CD4-positive, alpha-beta memory T cell (primary cell): ENCODE measurements around the gene TMEM141. TPM values are rescaled to one million over a fixed set of nuclear protein-coding genes. Genes with fewer than 3 reads are reported as not detected.

Experiments
- CTCF ChIA-PET: fragments of 350-600 bp; sonication (Branson Sonifier 250); formaldehyde crosslinking; loops from one replicate; lab custom pipeline; 2021; ENCODE audit warnings: inconsistent platforms; ENCODE audit not compliant: partially characterized antibody; lab: Charles Lee
- POLR2A ChIA-PET: fragments of 350-600 bp; sonication (Branson Sonifier 250); formaldehyde crosslinking; loops from one replicate; lab custom pipeline; 2021; ENCODE audit not compliant: partially characterized antibody; lab: Charles Lee
- DNase-seq, 5 donors: peaks; one replicate each; pipeline versions ENCODE4 v3.0.0 to v3.0.0-alpha.2; 2020 to 2022; ENCODE audit warnings: mixed read lengths in 1 of 5
- H3K27ac ChIP-seq: one replicate; pipeline ENCODE4 v1.7.0; 2013; ENCODE audit warnings: low read depth, low read length
- H3K27me3 ChIP-seq: 2 replicates; pipeline ENCODE4 v1.7.0; 2013; ENCODE audit warnings: mild to moderate bottlenecking, low read length, moderate library complexity; ENCODE audit not compliant: insufficient read depth
- H3K36me3 ChIP-seq: 2 replicates; pipeline ENCODE4 v1.7.0; 2013; ENCODE audit warnings: mild to moderate bottlenecking, low read length, moderate library complexity; ENCODE audit not compliant: insufficient read depth
- H3K4me1 ChIP-seq: 2 replicates; pipeline ENCODE4 v1.7.0; 2013; ENCODE audit warnings: mild to moderate bottlenecking, low read length, moderate library complexity; ENCODE audit not compliant: insufficient read depth
- H3K4me3 ChIP-seq, 2 donors: one replicate each; pipeline ENCODE4 v1.7.0; 2013; ENCODE audit warnings: low read length in 2 of 2, mild to moderate bottlenecking in 1 of 2
- H3K9me3 ChIP-seq, 2 donors: one replicate each; pipeline ENCODE4 v1.7.0; 2013; ENCODE audit warnings: low read length in 2 of 2, control low read depth in 1 of 2; ENCODE audit not compliant: control insufficient read depth in 1 of 2
- H3K27ac Mint-ChIP-seq, 7 donors: one replicate each; pipeline ENCODE4 v1.8.0; 2020 to 2021; ENCODE audit warnings: mixed read lengths in 7 of 7, mild to moderate bottlenecking in 6 of 7, inconsistent platforms in 3 of 7, moderate library complexity in 3 of 7
- H3K27me3 Mint-ChIP-seq, 2 donors: one replicate each; pipeline ENCODE4 v1.8.0; 2020 to 2021; ENCODE audit warnings: mixed read lengths in 2 of 2
- H3K36me3 Mint-ChIP-seq, 2 donors: one replicate each; pipeline ENCODE4 v1.8.0; 2020 to 2021; ENCODE audit warnings: mixed read lengths in 2 of 2, inconsistent platforms in 1 of 2, mild to moderate bottlenecking in 1 of 2
- H3K4me1 Mint-ChIP-seq, 4 donors: one replicate each; pipeline ENCODE4 v1.8.0; 2020 to 2021; ENCODE audit warnings: mixed read lengths in 4 of 4, mild to moderate bottlenecking in 1 of 4
- H3K4me3 Mint-ChIP-seq, 8 donors: one replicate each; pipeline ENCODE4 v1.8.0; 2020 to 2021; ENCODE audit warnings: mixed read lengths in 8 of 8, mild to moderate bottlenecking in 7 of 8, moderate library complexity in 6 of 8, inconsistent platforms in 3 of 8
- H3K9me3 Mint-ChIP-seq, 8 donors: one replicate each; pipeline ENCODE4 v1.8.0; 2020 to 2021; ENCODE audit warnings: mixed read lengths in 8 of 8, mild to moderate bottlenecking in 5 of 8, inconsistent platforms in 3 of 8, moderate library complexity in 1 of 8
- intact Hi-C: fragments of 100-400 bp; cut with micrococcal nuclease; formaldehyde crosslinking; loops from one replicate; pipeline ENCODE4 v1.15.1; 2023
- polyA plus RNA-seq, 2 donors: library from polyadenylated mRNA; unstranded; fragments of 300-500 nt; fragmentation: Illumina TruSeq; gene quantifications; one replicate each; pipeline ENCODE4 v1.2.3, GENCODE V29; 2021
- total RNA-seq, 2 experiments: library from RNA; stranded (reverse); gene quantifications; one replicate each; pipeline ENCODE4 v1.2.3, GENCODE V29; 2021

The TMEM141 gene
- total and polyA plus RNA-seq, 4 experiments from 2014 or later: 34.3 to 53.4 (median 44.7) TPM

DNA sequence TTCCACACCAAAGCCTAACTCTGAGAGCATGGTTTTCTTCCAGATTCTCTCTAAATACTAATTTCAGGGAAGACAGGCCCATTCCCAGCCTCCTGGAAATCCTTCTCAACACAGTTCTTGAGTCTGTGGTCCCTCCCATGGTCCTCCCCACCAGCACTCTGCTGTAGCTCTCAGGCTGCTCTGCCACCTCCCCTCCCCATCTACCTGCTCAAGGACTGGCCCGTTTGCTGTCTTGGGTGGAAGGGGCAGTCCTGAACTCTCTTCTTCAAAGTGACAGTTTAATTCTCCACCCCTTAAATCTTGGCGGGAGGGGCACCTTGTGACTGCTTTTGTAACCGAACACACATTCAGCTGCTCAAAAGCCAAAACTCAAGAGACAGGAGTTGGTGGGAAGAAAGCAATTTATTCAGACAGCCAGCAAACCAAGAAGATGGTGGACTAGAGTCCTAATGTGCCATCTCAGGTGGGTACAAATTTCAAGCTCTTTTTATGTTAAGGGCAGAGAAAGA lies 19.2 kb upstream of the TMEM141 start:
- H3K4me3 ChIP-seq: no peak overlapping the region
- Mint-ChIP-seq H3K36me3 (no peaks in the 10 kb centered on the region), H3K4me1 (peaks cover 3 to 6% (median 3%) of the 10 kb centered on the region in 4 donors), H3K27ac (peak overlapping the region in 1 of 7 donors; percentile 31), H3K9me3 (peaks cover 0 to 10% (median 5%) of the 10 kb centered on the region in 8 donors), H3K27me3 (peaks cover 8 to 18% of the 10 kb centered on the region in 2 donors), H3K4me3 (no peak overlapping the region)
- no peaks in the 10 kb centered on the region for H3K4me1 ChIP-seq
- H3K27ac ChIP-seq: no peak overlapping the region
- CTCF ChIA-PET: interaction anchor here (1.2 to 1.6 kb wide), 2 partner anchors 10 to 17 kb away, joined by 3 to 4 read pairs; no protein-coding TSS in a partner anchor
- H3K9me3 ChIP-seq: peaks cover 0 to 4% of the 10 kb centered on the region in 2 donors
- H3K36me3 ChIP-seq: no peaks in the 10 kb centered on the region
- DNase-seq: no peak
- POLR2A ChIA-PET: no interaction called here
- no peaks in the 10 kb centered on the region for H3K27me3 ChIP-seq
- intact Hi-C loops: no loop called here

DNA sequence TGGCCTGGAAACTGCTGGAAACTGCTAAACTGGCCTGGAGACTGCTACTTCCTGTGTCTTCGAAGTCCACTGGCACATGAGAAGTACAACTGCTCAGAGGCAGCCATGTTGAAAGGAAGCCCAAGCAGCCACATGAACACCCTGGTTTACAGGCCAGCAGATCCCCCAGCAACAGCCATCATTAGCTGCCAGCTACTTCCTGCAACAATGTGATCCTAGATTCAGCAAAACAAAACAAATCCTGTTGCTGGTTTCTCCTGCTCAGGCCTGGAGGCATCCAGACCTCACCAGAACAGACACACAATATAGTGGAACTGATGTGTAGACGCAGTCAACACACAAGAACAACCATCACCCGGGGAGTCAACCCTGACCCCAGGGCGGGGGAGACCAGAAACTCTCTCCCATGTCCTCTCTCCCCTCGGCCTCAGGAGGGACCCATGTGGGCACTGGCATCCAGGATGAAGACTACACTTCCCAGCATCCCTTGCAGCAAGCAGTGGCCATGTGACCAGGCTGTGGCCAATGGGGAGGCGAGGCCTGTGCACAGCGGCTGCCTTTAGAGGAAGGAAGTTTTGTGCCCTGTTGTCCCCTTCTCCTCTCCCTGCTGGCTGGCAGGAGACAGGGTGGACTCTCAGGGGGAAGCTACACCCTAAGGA lies 17.6 kb upstream of the TMEM141 start:
- Histone ChIP-seq H3K36me3 (no peaks in the 10 kb centered on the region), H3K4me3 (no peak overlapping the region), H3K9me3 (peaks cover 0 to 4% of the 10 kb centered on the region in 2 donors), H3K27ac (no peak overlapping the region), H3K27me3 (no peaks in the 10 kb centered on the region), H3K4me1 (no peaks in the 10 kb centered on the region)
- ChIA-PET POLR2A (no interaction called here), CTCF (interaction anchor here (1.3 to 1.6 kb wide), 2 partner anchors 15 to 262 kb away, joined by 3 to 6 read pairs; no protein-coding TSS in a partner anchor)
- Mint-ChIP-seq H3K27ac (no peak overlapping the region), H3K4me3 (peak overlapping the region in 1 of 8 donors; percentile 24), H3K9me3 (peaks cover 0 to 10% (median 5%) of the 10 kb centered on the region in 8 donors), H3K36me3 (no peaks in the 10 kb centered on the region), H3K4me1 (peaks cover 0 to 4% (median under 1%) of the 10 kb centered on the region in 4 donors), H3K27me3 (peaks cover 10 to 11% of the 10 kb centered on the region in 2 donors)
- intact Hi-C loops: no loop called here
- no peak for DNase-seq

DNA sequence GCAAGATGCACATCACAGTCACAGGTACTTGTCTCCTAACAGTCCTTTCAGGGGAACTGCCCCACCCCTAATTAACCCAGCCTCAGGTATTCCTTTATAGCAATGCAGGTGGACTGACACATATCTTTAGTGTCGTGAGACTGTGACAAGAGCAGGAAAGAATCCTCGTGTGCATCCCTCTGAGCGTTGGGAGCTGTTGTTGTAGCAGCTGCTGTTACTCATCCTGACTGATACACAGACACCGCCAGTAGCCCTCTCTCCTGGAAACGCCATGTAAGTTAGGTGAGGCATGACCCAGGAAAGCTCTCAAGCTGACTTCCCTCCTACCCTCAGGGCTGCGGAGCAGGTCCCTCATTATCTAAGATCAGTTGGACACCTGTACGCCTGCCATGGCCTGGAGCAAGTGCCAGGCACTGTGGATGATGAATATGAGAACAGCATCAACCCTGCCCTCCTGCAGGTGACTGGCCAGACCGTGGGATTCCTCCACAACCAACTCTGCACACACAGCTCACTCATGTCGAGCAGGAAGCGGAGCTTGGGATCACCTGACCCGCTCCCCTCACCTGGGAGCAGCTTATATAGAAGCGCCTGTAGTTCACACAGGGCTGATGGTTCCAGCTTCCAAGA lies 16.6 kb upstream of the TMEM141 start:
- no peak for DNase-seq
- Mint-ChIP-seq H3K27me3 (peaks cover 14 to 16% of the 10 kb centered on the region in 2 donors), H3K4me3 (no peak overlapping the region), H3K27ac (no peak overlapping the region), H3K9me3 (peaks cover 0 to 10% (median 5%) of the 10 kb centered on the region in 8 donors), H3K36me3 (no peaks in the 10 kb centered on the region), H3K4me1 (peaks cover 0 to 5% (median under 1%) of the 10 kb centered on the region in 4 donors)
- H3K36me3 ChIP-seq: no peaks in the 10 kb centered on the region
- no peaks in the 10 kb centered on the region for H3K27me3 ChIP-seq
- ChIA-PET POLR2A (no interaction called here), CTCF (interaction anchor here (1.3 to 1.6 kb wide), 3 partner anchors 12 to 261 kb away, joined by 3 to 6 read pairs (median 4); no protein-coding TSS in a partner anchor)
- intact Hi-C loops: no loop called here
- no peak overlapping the region for H3K27ac ChIP-seq
- H3K9me3 ChIP-seq: peaks cover 0 to 4% of the 10 kb centered on the region in 2 donors
- no peak overlapping the region for H3K4me3 ChIP-seq
- no peaks in the 10 kb centered on the region for H3K4me1 ChIP-seq

DNA sequence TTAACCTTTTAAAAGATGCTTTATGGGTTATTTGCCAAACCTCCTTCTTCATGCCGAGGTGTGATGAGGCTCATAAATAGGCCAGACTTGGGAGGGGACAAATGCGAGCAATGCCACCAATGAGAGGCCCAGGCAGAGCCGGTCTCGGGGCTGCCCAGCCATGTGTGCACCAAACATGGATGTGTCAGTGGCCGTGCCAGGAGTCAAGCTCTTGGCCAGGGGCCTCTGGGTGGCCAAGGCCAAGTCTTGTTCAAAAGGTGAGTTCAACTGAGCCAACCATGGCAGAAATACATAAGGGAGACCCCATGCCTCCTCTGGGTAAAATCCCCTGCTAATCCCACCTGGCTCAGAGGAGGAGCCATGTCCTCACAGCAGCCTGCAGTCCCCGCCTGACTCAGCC lies 16.0 kb upstream of the TMEM141 start:
- intact Hi-C loops: no loop called here

DNA sequence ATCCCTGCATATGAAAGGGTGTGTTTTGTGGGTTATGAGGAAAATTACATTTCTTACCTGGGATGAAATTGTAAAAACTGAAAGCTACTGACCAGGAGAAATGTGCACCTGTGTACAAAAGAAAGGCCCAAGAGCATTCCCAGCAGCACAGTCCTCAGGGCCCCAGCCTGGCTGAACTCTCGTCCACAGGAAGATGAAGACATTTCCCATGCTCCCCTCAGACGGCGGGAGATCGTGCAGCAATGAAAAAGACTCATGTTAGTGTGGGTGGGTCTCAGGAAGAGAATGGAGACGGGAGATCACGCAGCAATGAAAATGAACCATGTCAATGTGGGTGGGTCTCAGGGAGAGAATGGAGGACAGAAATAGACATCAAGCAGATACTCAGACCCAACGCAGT lies 14.2 kb upstream of the TMEM141 start:
- peaks cover 0 to 4% of the 10 kb centered on the region in 2 donors for H3K9me3 ChIP-seq
- peaks cover 13 to 14% of the 10 kb centered on the region in 2 donors for H3K27me3 Mint-ChIP-seq
- no peak for DNase-seq
- no peaks in the 10 kb centered on the region for H3K36me3 ChIP-seq
- no peak overlapping the region for H3K4me3 Mint-ChIP-seq
- H3K27ac ChIP-seq: no peak overlapping the region
- H3K4me1 Mint-ChIP-seq: peaks cover 0 to 5% (median 0%) of the 10 kb centered on the region in 4 donors
- ChIA-PET CTCF (interaction anchor here (0.8 to 2.5 kb wide), 9 partner anchors 9 to 761 kb away, joined by 3 to 16 read pairs (median 4); partner anchors contain the start of genes ABCA2 and AJM1), POLR2A (no interaction called here)
- peaks cover 0 to 10% (median 5%) of the 10 kb centered on the region in 8 donors for H3K9me3 Mint-ChIP-seq
- intact Hi-C loops: no loop called here
- no peaks in the 10 kb centered on the region for H3K4me1 ChIP-seq
- H3K4me3 ChIP-seq: no peak overlapping the region
- H3K27ac Mint-ChIP-seq: no peak overlapping the region
- H3K27me3 ChIP-seq: no peaks in the 10 kb centered on the region
- no peaks in the 10 kb centered on the region for H3K36me3 Mint-ChIP-seq

More for the DNA sequence above, 16.0 kb upstream of the TMEM141 start:
- Mint-ChIP-seq H3K36me3 (no peaks in the 10 kb centered on the region), H3K27ac (no peak overlapping the region), H3K4me3 (no peak overlapping the region), H3K4me1 (peaks cover 0 to 5% (median under 1%) of the 10 kb centered on the region in 4 donors), H3K27me3 (peaks cover 14% of the 10 kb centered on the region in 2 donors), H3K9me3 (peaks cover 0 to 10% (median 5%) of the 10 kb centered on the region in 8 donors)
- CTCF ChIA-PET: interaction anchor here (1.3 to 1.6 kb wide), 2 partner anchors 11 to 13 kb away, joined by 3 to 4 read pairs; no protein-coding TSS in a partner anchor
- POLR2A ChIA-PET: no interaction called here
- no peaks in the 10 kb centered on the region for H3K36me3 ChIP-seq
- no peak overlapping the region for H3K27ac ChIP-seq
- peaks cover 0 to 4% of the 10 kb centered on the region in 2 donors for H3K9me3 ChIP-seq
- DNase-seq: no peak
- no peak overlapping the region for H3K4me3 ChIP-seq
- H3K4me1 ChIP-seq: no peaks in the 10 kb centered on the region
- H3K27me3 ChIP-seq: no peaks in the 10 kb centered on the region

DNA sequence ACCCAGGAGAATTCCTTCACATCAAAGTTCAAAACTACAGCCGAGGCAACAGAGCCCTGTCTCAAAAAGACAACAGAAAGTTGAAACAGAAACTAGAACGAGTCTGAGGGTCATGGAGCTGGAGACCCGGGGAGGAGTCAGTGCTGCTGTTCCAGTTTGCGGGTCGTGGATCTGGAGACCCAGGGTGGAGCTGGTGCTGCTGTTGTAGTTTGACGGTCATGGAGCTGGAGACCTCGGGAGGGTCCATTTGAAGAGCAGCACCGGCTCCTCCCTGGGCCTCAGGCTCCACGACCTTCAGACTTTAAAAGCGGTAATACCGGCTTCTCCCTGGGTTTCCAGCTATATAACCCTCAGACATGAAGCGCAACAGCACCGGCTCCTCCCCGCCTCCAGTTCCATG lies 13.8 kb upstream of the TMEM141 start:
- Histone ChIP-seq H3K36me3 (no peaks in the 10 kb centered on the region), H3K4me3 (no peak overlapping the region), H3K27me3 (no peaks in the 10 kb centered on the region), H3K27ac (no peak overlapping the region), H3K4me1 (no peaks in the 10 kb centered on the region), H3K9me3 (peaks cover 0 to 4% of the 10 kb centered on the region in 2 donors)
- Mint-ChIP-seq H3K36me3 (no peaks in the 10 kb centered on the region), H3K4me1 (peaks cover 0 to 5% (median 0%) of the 10 kb centered on the region in 4 donors), H3K9me3 (peaks cover 0 to 10% (median 2%) of the 10 kb centered on the region in 8 donors), H3K27me3 (peaks cover 10 to 14% of the 10 kb centered on the region in 2 donors), H3K4me3 (no peak overlapping the region), H3K27ac (no peak overlapping the region)
- intact Hi-C loops: no loop called here
- DNase-seq: no peak
- POLR2A ChIA-PET: no interaction called here
- CTCF ChIA-PET: interaction anchor here (0.9 to 2.5 kb wide), 13 partner anchors 9 to 761 kb away, joined by 3 to 16 read pairs (median 5); partner anchors contain the start of genes ABCA2, AJM1 and LCN8
